Breast epithelium (tissue), 3 donors: Measurements from ENCODE around the gene MEIOC.

ENCODE experiments used
- CTCF ChIP-seq, 3 donors: fragments of 450-650 bp; IDR thresholded peaks; one replicate each; pipeline ENCODE4 v1.5.1; 2016 to 2017; ENCODE audit warnings: antibody characterized with exemption in 3 of 3, mild to moderate bottlenecking in 3 of 3, moderate library complexity in 3 of 3
- POLR2A ChIP-seq: fragments of 450-650 bp; IDR thresholded peaks from one replicate; pipeline ENCODE4 v1.6.1; 2016; ENCODE audit warnings: antibody characterized with exemption, mild to moderate bottlenecking, moderate library complexity
- POLR2AphosphoS5 ChIP-seq, 3 donors: sonication (generic); formaldehyde crosslinking; IDR thresholded peaks; one replicate each; pipeline ENCODE4 v1.6.1; 2017; ENCODE audit warnings: antibody characterized with exemption in 3 of 3

- TF ChIP-seq POLR2A = no peak
- no peak for TF ChIP-seq CTCF (IDR thresholded peaks at IDR 0.05)
- no peak for TF ChIP-seq POLR2AphosphoS5 (IDR thresholded peaks at IDR 0.05)
Observed at GRCh38 chr17:44628243-44629188, 27.8 kb upstream of the MEIOC start.
